ENCODE measurements around the gene BRCC3. TPM values are rescaled to one million over a fixed set of nuclear protein-coding genes. Genes with fewer than 3 reads are reported as not detected.
A peak's percentile ranks its signal among the peaks of the same experiment; 100 is the strongest.

BRCC3 gene
- total and polyA plus RNA-seq, 2 of the 13 experiments (the other 11 are each of a cell fraction or from before 2014, with no cell fraction given): 19.8 to 24.3 TPM

GRCh38 chrX:155148724-155149537, 77.6 kb downstream of the BRCC3 start:
- BruUV-seq (replicated peaks): no TSS peak
- no peak for TF ChIP-seq MEIS2 (CRISPR knock-in tag; IDR thresholded peaks at IDR 0.05)
- TF ChIP-seq SMC3 (IDR thresholded peaks at IDR 0.05; ENCODE audit: low read length): peak; percentile 41; the same call in 1 of the 2 replicates
- TF ChIP-seq ZNF10 (CRISPR knock-in tag; IDR thresholded peaks at IDR 0.05; ENCODE audit: borderline replicate concordance, low read depth): no peak
- TF ChIP-seq CTCF (CRISPR knock-in tag; IDR thresholded peaks at IDR 0.05): peak; percentile 51
- no peak for TF ChIP-seq CENPT (CRISPR knock-in tag; IDR thresholded peaks at IDR 0.05; ENCODE audit: low read depth)
- TF ChIP-seq YEATS4 (CRISPR knock-in tag; IDR thresholded peaks at IDR 0.05; ENCODE audit: borderline replicate concordance): no peak
- CTCF ChIA-PET (ENCODE audit: low intra/inter-chr PET ratio, low total read pairs): interaction anchor here (0.9 to 1.4 kb wide), 3 partner anchors 54 to 231 kb away, joined by 3 to 5 read pairs (median 3); no protein-coding TSS in a partner anchor
- FAIRE-seq (peak; percentile 75), ATAC-seq (peak; percentile 47; the same call in 2 of the 3 replicates), DNase-seq (ENCODE audit: low spot score) (peak; percentile 15)
- Histone ChIP-seq H3K9me3 (ENCODE audit: low read length) (no peaks in the 10 kb centered on the region), H3K36me3 (replicated peaks in 1 of 2; ENCODE audit: control insufficient read depth in 1 of 2, insufficient read depth in 2 of 2, low read length in 2 of 2) (no peaks in the 10 kb centered on the region), H3K4me2 (ENCODE audit: low read depth, low read length) (no peak overlapping the region), H3K27me3 (ENCODE audit: control insufficient read depth in 1 of 2, insufficient read depth in 2 of 2, low read length in 2 of 2) (no peaks in the 10 kb centered on the region), H3K4me3 (replicated peaks in 1 of 3; ENCODE audit: insufficient read depth in 1 of 3, low read depth in 2 of 3, low read length in 3 of 3) (no peak overlapping the region), H2AFZ (ENCODE audit: low read length) (no peak overlapping the region), H3K9ac (ENCODE audit: insufficient read depth, low read depth, low read length) (no peak overlapping the region), H3K27ac (ENCODE audit: extremely low read length, insufficient read depth, low read length) (no peak overlapping the region), H3K4me1 (ENCODE audit: insufficient read depth, low read length) (peaks cover 7% of the 10 kb centered on the region; the same call in 1 of the 2 replicates), H3K79me2 (ENCODE audit: insufficient read depth, low read length) (no peaks in the 10 kb centered on the region), H4K20me1 (ENCODE audit: insufficient read depth, low read length) (no peaks in the 10 kb centered on the region)
- WGBS (ENCODE audit: low lambda C conversion rate): 42% methylated on average over 7 of the region's 7 CpGs
- in situ Hi-C loops (cut with HindIII; ENCODE audit: extremely low pct_ligation_motif_present, low pct_unique_long_range_greater_than_20kb): no loop called here
- POLR2A ChIA-PET: no interaction called here
- intact Hi-C loops (cut with micrococcal nuclease; ENCODE audit: unreplicated experiment): loop anchor here (1.0 to 2.0 kb wide), 2 partner anchors 55 to 168 kb away; no protein-coding TSS in a partner anchor

Data from HepG2 (cell line).